Lower leg skin (tissue), 3 donors: ENCODE results near the gene ANXA1.

Source experiments
- CTCF ChIP-seq, 3 donors: fragments of 450-650 bp; IDR thresholded peaks; one replicate each; pipeline ENCODE4 v1.5.1; 2016; ENCODE audit warnings: antibody characterized with exemption in 3 of 3, mild to moderate bottlenecking in 3 of 3, moderate library complexity in 2 of 3
- POLR2A ChIP-seq, 2 donors: fragments of 450-650 bp; IDR thresholded peaks; one replicate each; pipeline ENCODE4 v1.6.1; 2016 to 2017; ENCODE audit warnings: antibody characterized with exemption in 2 of 2, mild to moderate bottlenecking in 1 of 2, moderate library complexity in 1 of 2

GRCh38 chr9:73137286-73137899 is 14.3 kb upstream of the ANXA1 start:
- TF ChIP-seq CTCF (IDR thresholded peaks at IDR 0.05) (no peak), POLR2A (IDR thresholded peaks at IDR 0.05) (no peak)
